Type B pancreatic cell (in vitro differentiated cells): ENCODE data around the gene NEK2. TPM values are rescaled to one million over a fixed set of nuclear protein-coding genes. Genes with fewer than 3 reads are reported as not detected.
"Not testable (repeated sequence)": the region's sequence is repeated elsewhere in the genome, so short reads cannot be mapped to it uniquely, and the experiment has no call there.

Experiments used
- DNase-seq: peaks from one replicate; pipeline ENCODE4 v3.0.0; 2021; ENCODE audit warnings: mixed read lengths; ENCODE audit not compliant: unreplicated experiment; ENCODE audit errors: extremely low spot score
- H3K27ac Mint-ChIP-seq: 2 replicates; pipeline ENCODE4 v1.8.0; 2021; ENCODE audit warnings: mild to moderate bottlenecking, mixed read lengths
- H3K27me3 Mint-ChIP-seq: 2 replicates; pipeline ENCODE4 v1.8.0; 2021; ENCODE audit warnings: mixed read lengths
- H3K36me3 Mint-ChIP-seq: 2 replicates; pipeline ENCODE4 v1.8.0; 2021; ENCODE audit warnings: mixed read lengths
- H3K4me1 Mint-ChIP-seq: one replicate; pipeline ENCODE4 v1.8.0; 2021; ENCODE audit warnings: mixed read lengths; ENCODE audit not compliant: unreplicated experiment
- H3K4me3 Mint-ChIP-seq: 2 replicates; pipeline ENCODE4 v1.8.0; 2021; ENCODE audit warnings: mild to moderate bottlenecking, mixed read lengths
- H3K9me3 Mint-ChIP-seq: 2 replicates; pipeline ENCODE4 v1.8.0; 2021; ENCODE audit warnings: mixed read lengths
- total RNA-seq: library from RNA; stranded (reverse); gene quantifications from 2 replicates; pipeline ENCODE4 v1.2.1, GENCODE V29; 2021; ENCODE audit warnings: low replicate concordance
- TF ChIP-seq, protein P1 (sequence below): fragments of 200-600 bp; sonication (generic); conservative IDR thresholded peaks from 2 replicates; pipeline ENCODE4 v1.5.0; 2021; ENCODE audit warnings: antibody characterized with exemption, mild to moderate bottlenecking

NEK2 gene
- total RNA-seq, 1 donor from 2014 or later: 23.4 TPM

DNA sequence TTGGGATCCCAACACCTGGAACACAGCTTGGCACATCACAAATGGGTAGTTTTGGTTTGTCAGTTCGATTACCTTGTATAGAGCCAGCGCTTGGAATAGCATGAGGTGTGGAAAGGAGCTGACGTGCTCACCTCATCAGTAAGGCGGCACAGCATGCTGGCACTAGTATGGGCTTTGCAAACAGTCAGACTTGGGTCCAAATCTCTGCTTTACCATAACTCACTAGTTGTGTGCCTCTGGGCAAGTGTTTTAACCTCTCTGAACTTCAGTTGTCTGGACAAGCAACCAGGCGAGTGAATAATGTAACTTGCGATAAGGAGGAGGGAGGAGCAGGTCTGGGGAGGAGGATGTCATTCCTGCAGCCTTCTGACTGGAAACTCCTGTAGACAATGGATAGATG lies 26.3 kb upstream of the NEK2 start:
- Mint-ChIP-seq H3K4me1 (peaks cover 6% of the 10 kb centered on the region), H3K9me3 (no peaks in the 10 kb centered on the region), H3K36me3 (no peaks in the 10 kb centered on the region), H3K4me3 (no peak overlapping the region), H3K27me3 (peaks cover 8% of the 10 kb centered on the region), H3K27ac (no peak overlapping the region)
- no peak for DNase-seq
- TF ChIP-seq, protein P1, sequence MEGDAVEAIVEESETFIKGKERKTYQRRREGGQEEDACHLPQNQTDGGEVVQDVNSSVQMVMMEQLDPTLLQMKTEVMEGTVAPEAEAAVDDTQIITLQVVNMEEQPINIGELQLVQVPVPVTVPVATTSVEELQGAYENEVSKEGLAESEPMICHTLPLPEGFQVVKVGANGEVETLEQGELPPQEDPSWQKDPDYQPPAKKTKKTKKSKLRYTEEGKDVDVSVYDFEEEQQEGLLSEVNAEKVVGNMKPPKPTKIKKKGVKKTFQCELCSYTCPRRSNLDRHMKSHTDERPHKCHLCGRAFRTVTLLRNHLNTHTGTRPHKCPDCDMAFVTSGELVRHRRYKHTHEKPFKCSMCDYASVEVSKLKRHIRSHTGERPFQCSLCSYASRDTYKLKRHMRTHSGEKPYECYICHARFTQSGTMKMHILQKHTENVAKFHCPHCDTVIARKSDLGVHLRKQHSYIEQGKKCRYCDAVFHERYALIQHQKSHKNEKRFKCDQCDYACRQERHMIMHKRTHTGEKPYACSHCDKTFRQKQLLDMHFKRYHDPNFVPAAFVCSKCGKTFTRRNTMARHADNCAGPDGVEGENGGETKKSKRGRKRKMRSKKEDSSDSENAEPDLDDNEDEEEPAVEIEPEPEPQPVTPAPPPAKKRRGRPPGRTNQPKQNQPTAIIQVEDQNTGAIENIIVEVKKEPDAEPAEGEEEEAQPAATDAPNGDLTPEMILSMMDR: no peak

DNA sequence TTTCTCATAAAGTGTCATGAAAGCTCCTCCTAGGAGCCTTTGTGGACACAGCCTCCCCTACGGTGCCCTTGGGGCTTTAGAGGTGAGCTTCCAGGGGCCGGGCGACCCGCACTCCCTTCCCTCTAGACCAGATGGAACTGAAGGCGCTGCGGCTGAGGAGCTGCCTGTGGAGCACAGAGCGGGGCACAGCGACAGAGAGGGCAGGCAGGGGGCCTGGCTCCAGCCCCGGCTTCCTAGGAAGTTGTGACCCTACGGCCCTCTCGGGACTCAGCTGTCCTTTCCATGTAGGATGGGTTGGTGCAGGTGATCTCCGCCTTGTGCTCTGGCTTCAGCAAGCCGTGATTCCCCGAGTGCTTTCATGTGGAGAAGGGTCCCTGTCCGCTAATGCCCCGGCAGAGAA lies 23.6 kb upstream of the NEK2 start:
- Mint-ChIP-seq H3K36me3 (no peaks in the 10 kb centered on the region), H3K4me3 (no peak overlapping the region), H3K9me3 (no peaks in the 10 kb centered on the region), H3K4me1 (peaks cover 6% of the 10 kb centered on the region), H3K27me3 (peaks cover 8% of the 10 kb centered on the region), H3K27ac (no peak overlapping the region)
- TF ChIP-seq, protein P1: no peak
- no peak for DNase-seq

DNA sequence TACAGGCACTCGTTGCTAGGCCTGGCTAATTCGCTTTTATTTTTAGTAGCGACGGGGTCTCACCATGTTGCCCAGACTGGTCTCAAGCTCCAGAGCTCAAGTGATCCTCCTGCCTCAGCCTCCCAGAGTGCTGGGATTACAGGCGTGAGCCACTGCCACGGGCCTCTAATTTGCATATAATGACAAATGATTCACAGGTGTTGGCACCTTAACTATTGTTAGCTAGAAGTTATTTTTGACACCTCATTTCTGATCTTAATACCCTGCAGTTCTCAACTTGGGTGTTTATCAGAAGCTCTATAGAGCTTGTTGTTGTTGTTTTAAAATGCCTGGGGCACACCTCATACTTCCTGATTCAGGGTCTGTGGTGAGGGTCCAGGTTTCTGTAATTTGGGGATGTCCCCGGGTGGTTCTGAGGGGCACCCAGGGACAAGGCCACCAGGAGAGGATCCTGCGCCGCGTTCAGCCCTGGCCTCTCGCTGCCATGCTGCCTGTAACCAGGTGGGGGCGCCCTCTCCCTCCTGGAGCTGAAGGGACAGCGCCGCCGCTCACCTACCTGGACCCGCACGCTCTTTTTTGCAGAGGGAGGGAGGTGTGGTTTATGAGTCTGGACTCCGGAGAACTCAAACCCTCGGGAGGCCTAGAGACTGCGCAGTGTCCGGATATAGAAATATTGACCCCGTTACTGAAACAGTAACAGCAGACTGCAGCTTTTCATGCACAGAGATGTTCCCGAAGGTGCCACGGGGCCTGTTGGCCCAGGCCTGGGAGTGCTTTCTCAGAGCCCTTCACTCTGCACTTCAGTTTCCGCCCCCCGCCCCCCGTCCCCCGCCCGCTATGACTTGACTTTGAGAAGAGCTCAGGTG lies 23.0 kb upstream of the NEK2 start:
- Mint-ChIP-seq H3K27ac (no peak overlapping the region), H3K4me1 (peaks cover 5% of the 10 kb centered on the region), H3K27me3 (peaks cover 8% of the 10 kb centered on the region), H3K4me3 (peak overlapping the region; percentile 52), H3K36me3 (no peaks in the 10 kb centered on the region), H3K9me3 (no peaks in the 10 kb centered on the region)
- TF ChIP-seq, protein P1: peak; percentile 97
- peak; percentile 82 for DNase-seq

DNA sequence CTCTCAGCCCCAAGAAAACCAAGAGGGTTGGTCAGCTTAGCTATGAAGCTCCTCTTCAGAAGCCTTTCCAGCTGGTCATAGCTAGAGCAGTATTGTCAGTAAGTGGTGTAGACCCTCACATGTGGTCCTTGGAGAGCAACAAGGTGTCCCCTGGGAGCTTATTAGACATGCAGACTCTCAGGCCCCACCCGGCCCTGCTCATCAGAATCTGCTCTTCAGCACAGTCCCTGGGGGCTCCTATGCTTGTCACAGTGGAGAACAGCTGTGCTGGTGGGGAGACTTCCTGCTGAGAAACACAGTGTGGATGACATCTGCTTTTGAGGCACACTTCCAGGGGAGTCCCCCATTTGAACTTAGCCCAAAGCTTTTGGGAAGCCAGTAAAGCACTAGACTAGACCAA lies 21.9 kb upstream of the NEK2 start:
- Mint-ChIP-seq H3K4me1 (no peaks in the 10 kb centered on the region), H3K4me3 (no peak overlapping the region), H3K27me3 (peaks cover 8% of the 10 kb centered on the region), H3K27ac (no peak overlapping the region), H3K9me3 (no peaks in the 10 kb centered on the region), H3K36me3 (no peaks in the 10 kb centered on the region)
- DNase-seq: no peak
- TF ChIP-seq, protein P1: no peak

DNA sequence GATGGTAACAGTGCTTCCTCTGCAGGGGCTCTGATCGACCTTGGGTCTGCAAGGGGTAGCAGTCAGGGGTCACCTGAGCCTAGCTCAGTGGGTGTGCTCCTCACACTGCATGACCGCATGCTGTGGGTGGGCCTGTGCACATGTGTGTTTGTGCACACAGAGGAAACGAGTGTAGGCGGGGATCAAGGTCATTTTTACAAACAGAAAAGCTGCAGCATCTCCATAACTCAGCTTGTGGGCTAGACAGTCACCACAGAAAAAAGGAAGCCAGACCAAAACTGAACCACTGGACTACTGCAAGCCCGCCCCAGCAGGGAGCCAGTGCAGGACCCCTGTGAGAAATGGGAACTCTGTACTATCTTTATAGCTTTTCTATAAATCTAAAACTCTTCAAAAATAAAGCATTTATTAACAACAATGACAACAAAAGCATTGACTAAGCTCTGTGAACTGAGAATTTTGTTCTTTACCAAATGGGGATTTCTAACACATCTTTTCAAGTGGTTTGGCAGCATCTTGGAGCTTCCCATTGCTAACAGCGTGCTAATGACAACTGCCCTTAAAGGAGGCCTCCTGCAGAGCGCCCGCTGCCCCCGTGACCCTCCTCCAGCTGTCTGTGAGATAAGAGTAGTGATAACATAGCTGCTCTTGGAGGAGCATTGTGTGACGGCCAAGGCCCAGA lies 19.9 kb upstream of the NEK2 start:
- H3K27ac Mint-ChIP-seq: no peak overlapping the region
- no peaks in the 10 kb centered on the region for H3K9me3 Mint-ChIP-seq
- TF ChIP-seq, protein P1: no peak
- H3K4me1 Mint-ChIP-seq: no peaks in the 10 kb centered on the region
- H3K4me3 Mint-ChIP-seq: no peak overlapping the region
- H3K36me3 Mint-ChIP-seq: no peaks in the 10 kb centered on the region
- H3K27me3 Mint-ChIP-seq: peaks cover 9% of the 10 kb centered on the region
- DNase-seq: no peak

DNA sequence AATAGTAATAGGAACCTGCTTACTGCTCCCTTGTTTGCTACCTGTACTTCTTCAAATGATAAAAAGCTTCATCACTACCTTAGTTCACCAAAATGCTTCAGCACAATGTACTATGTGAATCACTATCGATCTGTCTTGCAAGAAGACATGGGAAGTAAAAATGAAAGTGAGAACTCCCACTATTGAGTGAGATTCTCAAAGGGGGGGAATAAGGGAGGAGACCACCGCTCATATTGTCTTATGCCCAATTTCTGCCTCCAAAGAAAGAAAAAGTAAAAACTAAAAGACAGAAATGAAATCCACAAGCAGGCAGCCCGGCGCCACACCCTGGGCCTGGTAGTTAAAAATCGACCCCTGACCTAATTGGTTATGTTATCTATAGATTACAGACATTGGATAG lies 18.5 kb upstream of the NEK2 start:
- not testable (repeated sequence) for H3K27ac Mint-ChIP-seq, H3K4me1 Mint-ChIP-seq, H3K36me3 Mint-ChIP-seq, H3K4me3 Mint-ChIP-seq, H3K9me3 Mint-ChIP-seq, H3K27me3 Mint-ChIP-seq, DNase-seq
